Stimulated activated CD8-positive, alpha-beta memory T cell treated with anti-CD3 and anti-CD28 coated beads, Interleukin-2, amount 100 ng/mL, for 48 hours (primary cell): ENCODE data around the gene PHF23.

Source experiments
- DNase-seq, 2 donors: peaks; one replicate each; pipeline ENCODE4 v3.0.0-alpha.2; 2020; ENCODE audit warnings: low read depth in 2 of 2

PHF23 gene

GRCh38 chr17:7219812-7220592 is 19.3 kb downstream of the PHF23 start, which contains the start of the genes ACADVL and DLG4:
Gene ACADVL, plus strand, starts transcription at chr17:7219938. Its CDS starts 47 bp downstream, at chr17:7219985.
Gene DLG4, minus strand, starts transcription at chr17:7219836.
- peak; percentile 85 for DNase-seq

GRCh38 chr17:7219229-7219811 is 19.9 kb downstream of the PHF23 start:
- DNase-seq = no peak

- DNase-seq = no peak
Measured at GRCh38 chr17:7218758-7219157, 20.5 kb downstream of the PHF23 start.

- DNase-seq = no peak
Measured at GRCh38 chr17:7218166-7218565, 21.1 kb downstream of the PHF23 start.

- DNase-seq = no peak
Measured at GRCh38 chr17:7217113-7217987, 21.9 kb downstream of the PHF23 start.

GRCh38 chr17:7216242-7217112 is 22.8 kb downstream of the PHF23 start:
- no peak for DNase-seq

- DNase-seq = no peak
Measured at GRCh38 chr17:7215652-7216180, 23.5 kb downstream of the PHF23 start.

- no peak for DNase-seq
Measured at GRCh38 chr17:7215136-7215638, 24.1 kb downstream of the PHF23 start.

- peak; percentile 100 for DNase-seq
Measured at GRCh38 chr17:7214300-7215135, 24.7 kb downstream of the PHF23 start.

- DNase-seq = no peak
Measured at GRCh38 chr17:7213895-7214299, 25.4 kb downstream of the PHF23 start.

- DNase-seq = no peak
Measured at GRCh38 chr17:7211491-7212273, 27.6 kb downstream of the PHF23 start.

GRCh38 chr17:7208754-7209460 is 30.4 kb downstream of the PHF23 start:
- no peak for DNase-seq

GRCh38 chr17:7208027-7208571 is 31.2 kb downstream of the PHF23 start:
- no peak for DNase-seq

- DNase-seq = no peak
Measured at GRCh38 chr17:7207120-7208001, 31.9 kb downstream of the PHF23 start.

GRCh38 chr17:7205561-7205960 is 33.7 kb downstream of the PHF23 start:
- DNase-seq = no peak

- DNase-seq = peak; percentile 90 to 91
Measured at GRCh38 chr17:7204828-7205461, 34.3 kb downstream of the PHF23 start.

GRCh38 chr17:7204336-7204735 is 34.9 kb downstream of the PHF23 start:
- no peak for DNase-seq
